Adrenal gland (tissue), 12 donors: Measurements from ENCODE around the gene RAB33A. TPM values are rescaled to one million over a fixed set of nuclear protein-coding genes. Genes with fewer than 3 reads are reported as not detected.

Experiments used
- DNase-seq, 7 donors: peaks; one replicate each; pipeline ENCODE4 v3.0.0-alpha.2; 2019 to 2020
- H3K27ac ChIP-seq, 5 donors: fragments of 200-600 bp; sonication (generic) in 4 of 5; 1 replicate in 3 of 5; 2 replicates in 2 of 5; pipeline versions ENCODE4 v1.5.1 to v1.8.0; 2016 to 2020; ENCODE audit warnings: mild to moderate bottlenecking in 1 of 5
- H3K27me3 ChIP-seq: fragments of 200-600 bp; 2 replicates; pipeline ENCODE4 v1.8.0; 2021
- H3K36me3 ChIP-seq, 2 donors: fragments of 200-600 bp; replicated peaks in 1 of 2; 1 replicate in 1 of 2; 2 replicates in 1 of 2; pipeline versions ENCODE4 v1.5.1 to v1.8.0; 2018 to 2022
- H3K4me1 ChIP-seq, 2 donors: fragments of 200-600 bp; replicated peaks in 1 of 2; 1 replicate in 1 of 2; 2 replicates in 1 of 2; pipeline versions ENCODE4 v1.5.1 to v1.8.0; 2018 to 2021
- H3K4me3 ChIP-seq, 4 donors: fragments of 200-600 bp; sonication (generic) in 3 of 4; one replicate each; pipeline ENCODE4 v1.5.1; 2016 to 2018
- H3K9me3 ChIP-seq, 3 donors: fragments of 200-600 bp; sonication (generic) in 1 of 3; replicated peaks in 1 of 3; 1 replicate in 2 of 3; 2 replicates in 1 of 3; pipeline versions ENCODE4 v1.5.1 to v1.8.0; 2016 to 2021
- POLR2A ChIP-seq, 2 donors: fragments of 450-650 bp; IDR thresholded peaks; one replicate each; pipeline ENCODE4 v1.6.1; 2017; ENCODE audit warnings: antibody characterized with exemption in 2 of 2, mild to moderate bottlenecking in 2 of 2, moderate library complexity in 1 of 2
- WGBS, 4 donors: extraction: QIAGEN DNeasy Blood & Tissue Kit in 2 of 4; methylation state at CpG; one replicate each; pipeline versions ENCODE4 v1.1.5 to v1.1.7; 2013 to 2017; 5-methylcytosine and 5-hydroxymethylcytosine counted together
- intact Hi-C, 2 donors: fragments of 100-400 bp; cut with DNase I; formaldehyde crosslinking; loops; one replicate each; pipeline versions ENCODE4 v1.14.1 to v1.15.0; 2022 to 2023
- polyA plus RNA-seq, 3 donors: library from polyadenylated mRNA; stranded (reverse); fragments of 200-250 nt in 2 of 3; fragments of 350-450 nt in 1 of 3; fragmentation: Illumina TruSeq in 1 of 3; extraction: RNeasy Lipid Tissue Mini Kit (QIAGEN cat#74804) in 1 of 3; gene quantifications; one replicate each; pipeline ENCODE4 v1.2.3, GENCODE V29; 2013 to 2014
- total RNA-seq, 9 donors: library from RNA; depleted of rRNA in 4 of 9; stranded (reverse); fragments of >200 nt in 4 of 9; fragments of 120-200 nt in 1 of 9; fragmentation: NEBNext Ultra II Directional in 1 of 9; extraction: Animal tissue kit (Norgen Biotek cat#: 25700) in 1 of 9; gene quantifications; one replicate each; pipeline versions ENCODE4 v1.1.0 to v1.2.4, GENCODE V29; 2013 to 2023
- TF ChIP-seq, protein P1 (sequence below), 6 experiments: fragments of 450-650 bp in 4 of 6; fragments of 200-600 bp in 2 of 6; sonication (generic) in 1 of 6; IDR thresholded peaks; 1 replicate in 5 of 6; 2 replicates in 1 of 6; pipeline versions ENCODE4 v1.5.1 to v1.8.0; 2016 to 2021; ENCODE audit warnings: antibody characterized with exemption in 6 of 6, mild to moderate bottlenecking in 2 of 6, moderate library complexity in 1 of 6
- donor health status: healthy with polysubstance abuse.
- donor health status: Bipolar disorder and iron deficiency.
- donor health status: DM: yes; HTN: yes; CAD: no.
- donor health status: DM: no; HTN: no; CAD: no.
- donor health status: DM: no; HTN: no; CAD: no.
- donor health status: DM: yes; HTN: yes; CAD: no.

Gene RAB33A
- total and polyA plus RNA-seq, 12 donors, result 0.24 to 7.6 (median 1.2) TPM

DNA sequence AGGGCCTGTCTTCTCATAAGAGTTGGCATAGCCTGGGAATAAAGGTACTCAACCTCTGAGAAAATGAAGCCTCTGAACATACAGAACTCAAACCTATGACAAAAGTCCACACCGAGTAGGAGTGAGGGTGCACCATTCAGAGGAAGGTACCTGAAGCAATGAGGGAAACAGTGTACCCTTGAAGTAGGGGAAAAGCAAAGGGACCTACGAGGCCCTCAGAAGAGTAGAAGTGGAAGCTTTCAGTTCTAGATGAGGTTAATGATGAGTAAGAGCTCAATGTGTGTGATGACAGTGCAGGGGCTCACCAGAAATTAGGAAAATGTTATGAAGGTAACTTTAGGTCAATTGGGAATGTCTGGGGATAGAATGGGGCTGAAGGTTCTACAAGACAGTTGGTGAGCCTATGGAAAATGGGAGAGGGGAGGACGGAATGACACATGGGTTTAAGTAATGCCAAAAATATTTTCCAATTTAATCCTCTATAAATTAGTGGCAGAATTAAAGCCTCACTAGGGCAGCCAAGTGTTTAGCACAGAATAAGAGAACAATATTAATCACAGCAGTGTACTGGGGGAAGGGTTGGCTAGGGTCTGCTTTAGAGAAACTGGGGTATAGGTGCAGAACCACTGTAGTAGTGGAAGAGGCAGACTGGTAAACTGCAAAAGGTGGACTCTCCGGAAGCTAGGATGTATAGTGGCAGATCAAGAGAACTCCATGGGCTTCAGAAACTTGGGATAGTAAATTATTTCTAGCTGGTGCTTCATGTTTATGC lies 39.8 kb downstream of the RAB33A start:
- Histone ChIP-seq H3K4me3 (no peak overlapping the region), H3K9me3 (no peaks in the 10 kb centered on the region), H3K27ac (no peak overlapping the region), H3K27me3 (no peaks in the 10 kb centered on the region), H3K4me1 (no peaks in the 10 kb centered on the region), H3K36me3 (no peaks in the 10 kb centered on the region)
- WGBS, 4 donors, result 73 to 97% (median 85%) methylated on average over 4 of the region's 4 CpGs
- intact Hi-C loops, result no loop called here
- TF ChIP-seq, protein P1, sequence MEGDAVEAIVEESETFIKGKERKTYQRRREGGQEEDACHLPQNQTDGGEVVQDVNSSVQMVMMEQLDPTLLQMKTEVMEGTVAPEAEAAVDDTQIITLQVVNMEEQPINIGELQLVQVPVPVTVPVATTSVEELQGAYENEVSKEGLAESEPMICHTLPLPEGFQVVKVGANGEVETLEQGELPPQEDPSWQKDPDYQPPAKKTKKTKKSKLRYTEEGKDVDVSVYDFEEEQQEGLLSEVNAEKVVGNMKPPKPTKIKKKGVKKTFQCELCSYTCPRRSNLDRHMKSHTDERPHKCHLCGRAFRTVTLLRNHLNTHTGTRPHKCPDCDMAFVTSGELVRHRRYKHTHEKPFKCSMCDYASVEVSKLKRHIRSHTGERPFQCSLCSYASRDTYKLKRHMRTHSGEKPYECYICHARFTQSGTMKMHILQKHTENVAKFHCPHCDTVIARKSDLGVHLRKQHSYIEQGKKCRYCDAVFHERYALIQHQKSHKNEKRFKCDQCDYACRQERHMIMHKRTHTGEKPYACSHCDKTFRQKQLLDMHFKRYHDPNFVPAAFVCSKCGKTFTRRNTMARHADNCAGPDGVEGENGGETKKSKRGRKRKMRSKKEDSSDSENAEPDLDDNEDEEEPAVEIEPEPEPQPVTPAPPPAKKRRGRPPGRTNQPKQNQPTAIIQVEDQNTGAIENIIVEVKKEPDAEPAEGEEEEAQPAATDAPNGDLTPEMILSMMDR (IDR thresholded peaks at IDR 0.05), result no peak
- no peak for TF ChIP-seq POLR2A (IDR thresholded peaks at IDR 0.05)
- DNase-seq, result no peak

DNA sequence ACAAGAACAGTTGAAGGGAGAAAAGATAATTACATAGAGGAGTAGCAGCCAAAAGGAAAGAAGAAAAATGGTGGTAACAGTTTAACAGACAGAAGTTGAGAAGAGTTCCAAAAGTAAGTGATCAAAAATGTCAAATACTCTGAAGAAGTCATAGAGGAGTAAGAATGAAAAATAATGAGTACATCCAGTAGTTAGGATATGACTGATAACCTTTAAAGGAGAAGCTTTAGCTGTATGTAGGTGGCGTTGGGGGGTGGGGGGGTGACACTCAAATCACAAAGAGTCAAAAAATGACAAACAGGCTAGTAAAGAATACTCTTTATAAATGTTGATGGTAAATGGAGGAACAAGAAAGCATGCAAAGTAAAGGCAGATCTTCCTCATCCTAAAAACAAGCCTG lies 40.6 kb downstream of the RAB33A start:
- H3K27me3 ChIP-seq, result no peaks in the 10 kb centered on the region
- DNase-seq, result no peak
- no peaks in the 10 kb centered on the region for H3K36me3 ChIP-seq
- H3K27ac ChIP-seq, result no peak overlapping the region
- TF ChIP-seq, protein P1 (IDR thresholded peaks at IDR 0.05), result no peak
- TF ChIP-seq POLR2A (IDR thresholded peaks at IDR 0.05), result no peak
- H3K4me3 ChIP-seq, result no peak overlapping the region
- intact Hi-C loops, result no loop called here
- no peaks in the 10 kb centered on the region for H3K4me1 ChIP-seq
- no peaks in the 10 kb centered on the region for H3K9me3 ChIP-seq
- WGBS, 4 donors, result 68 to 95% (median 77%) methylated on average over 1 of the region's 1 CpG

DNA sequence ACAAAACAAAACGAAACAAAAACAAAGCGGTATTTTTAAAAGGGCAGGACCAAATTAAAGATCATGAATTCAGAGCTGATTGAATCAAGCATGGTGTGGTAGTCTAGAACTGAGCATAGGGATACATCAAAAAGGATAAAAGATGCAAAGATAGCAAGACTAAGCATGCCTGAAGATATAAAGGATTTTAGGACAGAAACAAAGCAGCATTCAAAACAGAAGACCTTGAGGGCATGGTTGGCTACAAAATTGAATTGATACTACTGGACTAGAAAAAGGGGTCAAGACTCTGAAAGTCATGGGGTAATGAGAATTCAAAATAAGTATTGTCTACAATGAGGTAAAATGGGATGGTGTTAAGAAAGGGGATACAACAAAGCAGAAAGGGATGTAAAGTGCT lies 41.6 kb downstream of the RAB33A start:
- Histone ChIP-seq H3K27me3 (no peaks in the 10 kb centered on the region), H3K9me3 (no peaks in the 10 kb centered on the region), H3K4me1 (no peaks in the 10 kb centered on the region), H3K4me3 (no peak overlapping the region), H3K27ac (no peak overlapping the region), H3K36me3 (no peaks in the 10 kb centered on the region)
- no peak for TF ChIP-seq POLR2A (IDR thresholded peaks at IDR 0.05)
- TF ChIP-seq, protein P1 (IDR thresholded peaks at IDR 0.05), result no peak
- intact Hi-C loops, result no loop called here
- no peak for DNase-seq
- 80 to 91% (median 87%) methylated on average over 2 of the region's 2 CpGs for WGBS, 4 donors

DNA sequence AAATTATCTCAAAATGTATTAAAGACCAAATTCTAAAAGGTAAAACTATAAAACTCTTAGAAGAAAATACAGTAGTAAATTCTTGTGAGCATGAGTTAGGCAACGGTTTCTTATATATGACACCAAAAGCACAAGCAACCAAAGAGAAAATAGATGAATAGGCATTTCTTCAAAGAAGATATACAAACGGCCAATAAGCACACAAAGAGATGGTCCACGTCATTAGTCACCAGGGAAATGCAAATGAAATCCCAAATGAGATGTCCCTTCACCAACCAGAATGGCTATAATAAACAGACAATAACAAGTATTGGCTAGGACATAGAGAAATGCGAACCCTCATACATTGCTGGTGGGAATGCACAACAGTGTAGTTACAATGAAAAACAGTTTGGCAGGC lies 44.6 kb downstream of the RAB33A start:
- H3K36me3 ChIP-seq, result no peaks in the 10 kb centered on the region
- no peak for DNase-seq
- no peak overlapping the region for H3K4me3 ChIP-seq
- intact Hi-C loops, result no loop called here
- no peak overlapping the region for H3K27ac ChIP-seq
- no peak for TF ChIP-seq POLR2A (IDR thresholded peaks at IDR 0.05)
- TF ChIP-seq, protein P1 (IDR thresholded peaks at IDR 0.05), result no peak
- no peaks in the 10 kb centered on the region for H3K27me3 ChIP-seq
- 72 to 88% (median 81%) methylated on average over 4 of the region's 4 CpGs for WGBS, 4 donors
- H3K9me3 ChIP-seq, result no peaks in the 10 kb centered on the region
- H3K4me1 ChIP-seq, result no peaks in the 10 kb centered on the region
